Measurements from ENCODE around the gene KRTAP10-3.

KRTAP10-3 gene

GRCh38 chr21:44516828-44517174 is 41.8 kb downstream of the KRTAP10-3 start:
- no peak for TF ChIP-seq GATA2 (IDR thresholded peaks at IDR 0.05; ENCODE audit: low read depth, low read length)
- TF ChIP-seq GATA3 (IDR thresholded peaks at IDR 0.05; ENCODE audit: low read depth, low read length): no peak

GRCh38 chr21:44516342-44516741 is 42.3 kb downstream of the KRTAP10-3 start:
- TF ChIP-seq GATA3 (IDR thresholded peaks at IDR 0.05; ENCODE audit: low read depth, low read length) (no peak), GATA2 (IDR thresholded peaks at IDR 0.05; ENCODE audit: low read depth, low read length) (no peak)

GRCh38 chr21:44515359-44516165 is 43.0 kb downstream of the KRTAP10-3 start:
- TF ChIP-seq GATA2 (IDR thresholded peaks at IDR 0.05; ENCODE audit: low read depth, low read length): no peak
- no peak for TF ChIP-seq GATA3 (IDR thresholded peaks at IDR 0.05; ENCODE audit: low read depth, low read length)

- TF ChIP-seq GATA3 (IDR thresholded peaks at IDR 0.05; ENCODE audit: low read depth, low read length): no peak
- TF ChIP-seq GATA2 (IDR thresholded peaks at IDR 0.05; ENCODE audit: low read depth, low read length): no peak
These were observed 43.7 kb downstream of the KRTAP10-3 start for GRCh38 chr21:44514746-44515358.

GRCh38 chr21:44514218-44514520 is 44.4 kb downstream of the KRTAP10-3 start:
- no peak for TF ChIP-seq GATA2 (IDR thresholded peaks at IDR 0.05; ENCODE audit: low read depth, low read length)
- no peak for TF ChIP-seq GATA3 (IDR thresholded peaks at IDR 0.05; ENCODE audit: low read depth, low read length)

GRCh38 chr21:44513389-44514217 is 45.0 kb downstream of the KRTAP10-3 start:
- no peak for TF ChIP-seq GATA3 (IDR thresholded peaks at IDR 0.05; ENCODE audit: low read depth, low read length)
- TF ChIP-seq GATA2 (IDR thresholded peaks at IDR 0.05; ENCODE audit: low read depth, low read length): no peak

- no peak for TF ChIP-seq GATA2 (IDR thresholded peaks at IDR 0.05; ENCODE audit: low read depth, low read length)
- no peak for TF ChIP-seq GATA3 (IDR thresholded peaks at IDR 0.05; ENCODE audit: low read depth, low read length)
These were observed 45.9 kb downstream of the KRTAP10-3 start for GRCh38 chr21:44512496-44513388.

- TF ChIP-seq GATA2 (IDR thresholded peaks at IDR 0.05; ENCODE audit: low read depth, low read length) (no peak), GATA3 (IDR thresholded peaks at IDR 0.05; ENCODE audit: low read depth, low read length) (no peak)
These were observed 46.7 kb downstream of the KRTAP10-3 start for GRCh38 chr21:44511938-44512275.

GRCh38 chr21:44511219-44511937 is 47.2 kb downstream of the KRTAP10-3 start:
- TF ChIP-seq GATA2 (IDR thresholded peaks at IDR 0.05; ENCODE audit: low read depth, low read length): no peak
- TF ChIP-seq GATA3 (IDR thresholded peaks at IDR 0.05; ENCODE audit: low read depth, low read length): no peak

GRCh38 chr21:44510508-44511218 is 47.9 kb downstream of the KRTAP10-3 start:
- no peak for TF ChIP-seq GATA2 (IDR thresholded peaks at IDR 0.05; ENCODE audit: low read depth, low read length)
- TF ChIP-seq GATA3 (IDR thresholded peaks at IDR 0.05; ENCODE audit: low read depth, low read length): no peak

GRCh38 chr21:44510109-44510507 is 48.5 kb downstream of the KRTAP10-3 start:
- TF ChIP-seq GATA2 (IDR thresholded peaks at IDR 0.05; ENCODE audit: low read depth, low read length): no peak
- no peak for TF ChIP-seq GATA3 (IDR thresholded peaks at IDR 0.05; ENCODE audit: low read depth, low read length)

- TF ChIP-seq GATA3 (IDR thresholded peaks at IDR 0.05; ENCODE audit: low read depth, low read length): no peak
- no peak for TF ChIP-seq GATA2 (IDR thresholded peaks at IDR 0.05; ENCODE audit: low read depth, low read length)
These were observed 49.1 kb downstream of the KRTAP10-3 start for GRCh38 chr21:44509539-44509938.
